ENCODE results near the gene PUM2. TPM values are rescaled to one million over a fixed set of nuclear protein-coding genes. Genes with fewer than 3 reads are reported as not detected.

The PUM2 gene
- total RNA-seq, 1 experiment from 2014 or later = 105 TPM

- BruUV-seq (replicated peaks) = no TSS peak
- peaks cover 0 to 4% of the 10 kb centered on the region in 2 experiments; a peak in 1 of 4 replicates for H3K36me3 ChIP-seq (ENCODE audit: control insufficient read depth in 1 of 2, insufficient read depth in 2 of 2, low read length in 2 of 2)
- H2AFZ ChIP-seq (ENCODE audit: low read depth, low read length, poor library complexity, severe bottlenecking) = no peak overlapping the region
- POLR2A ChIA-PET = no interaction called here
- intact Hi-C loops (cut with micrococcal nuclease) = no loop called here
- peaks cover 69% of the 10 kb centered on the region for H3K79me2 ChIP-seq (ENCODE audit: insufficient read depth, low read length)
- H3K9me2 ChIP-seq (ENCODE audit: insufficient read depth) = no peaks in the 10 kb centered on the region
- RAD21 ChIA-PET (ENCODE audit: low non-redundant PET in 1 of 2, low total read pairs in 2 of 2, uncharacterized antibody in 2 of 2, unreplicated experiment in 2 of 2) = no interaction called here
- H3K27me3 ChIP-seq (ENCODE audit: insufficient read depth, low read length) = no peaks in the 10 kb centered on the region
- TF ChIP-seq EZH2phosphoT487 (IDR thresholded peaks at IDR 0.05; ENCODE audit: borderline replicate concordance) (no peak), SP1 (IDR thresholded peaks at IDR 0.05; ENCODE audit: low read depth) (no peak), ZBTB33 (IDR thresholded peaks at IDR 0.05; ENCODE audit: extremely low read depth, insufficient replicate concordance, low read length) (no peak), CEBPB (IDR thresholded peaks at IDR 0.05; ENCODE audit: low read depth) (no peak), MAX (IDR thresholded peaks at IDR 0.05) (no peak), ZFX (IDR thresholded peaks at IDR 0.05) (no peak), ZNF274 (IDR thresholded peaks at IDR 0.05; ENCODE audit: low read depth, low read length) (no peak), ELF1 (IDR thresholded peaks at IDR 0.05; ENCODE audit: borderline replicate concordance, low read depth) (no peak), SRF (IDR thresholded peaks at IDR 0.05; ENCODE audit: low read depth) (no peak), EGR1 (IDR thresholded peaks at IDR 0.05; ENCODE audit: low read depth) (no peak), FOSL1 (IDR thresholded peaks at IDR 0.05; ENCODE audit: low read depth) (no peak), REST (IDR thresholded peaks at IDR 0.05; ENCODE audit: low read depth) (no peak), CBX3 (IDR thresholded peaks at IDR 0.05; ENCODE audit: low read depth) (no peak), ATF3 (IDR thresholded peaks at IDR 0.05) (no peak)
- CTCF ChIA-PET = no interaction called here
- peak overlapping the region; percentile 24; the same call in 1 of the 2 replicates for H3K9ac ChIP-seq (ENCODE audit: low read length)
- H3K4me3 ChIP-seq (replicated peaks in 1 of 2; ENCODE audit: low read depth in 1 of 2, low read length in 2 of 2) = no peak overlapping the region
- no peak overlapping the region for H3K27ac ChIP-seq (ENCODE audit: low read depth, low read length)
- DNase-seq (ENCODE audit: low read depth, low spot score) = no peak
- no peaks in the 10 kb centered on the region for H3K9me3 ChIP-seq (ENCODE audit: control insufficient read depth in 1 of 2, insufficient read depth in 1 of 2, low read depth in 1 of 2, low read length in 2 of 2)
- no peak for ATAC-seq
- H3K4me1 ChIP-seq (ENCODE audit: control insufficient read depth in 1 of 2, insufficient read depth in 2 of 2, low read length in 2 of 2) = peaks cover 14 to 41% of the 10 kb centered on the region in 2 experiments
- H3K4me2 ChIP-seq (ENCODE audit: low read length) = peak overlapping the region; percentile 90
- H4K20me1 ChIP-seq (ENCODE audit: insufficient read depth) = peaks cover 40% of the 10 kb centered on the region
These were observed 2.1 kb downstream of the PUM2 start for GRCh38 chr2:20348542-20348941.

Measured in HCT116 (cell line).